Ishikawa (cell line): ENCODE data around the gene TASP1.

Experiments used
- CEBPB ChIP-seq: IDR thresholded peaks from 2 replicates; pipeline ENCODE4 v1.6.1; 2012
- CREB1 ChIP-seq: IDR thresholded peaks from 2 replicates; pipeline ENCODE4 v1.6.1; 2012; ENCODE audit warnings: low read depth
- EGR1 ChIP-seq: IDR thresholded peaks from 2 replicates; pipeline ENCODE4 v1.6.1; 2012
- EP300 ChIP-seq: IDR thresholded peaks from 2 replicates; pipeline ENCODE4 v1.6.1; 2012; ENCODE audit warnings: borderline replicate concordance
- FOXM1 ChIP-seq: IDR thresholded peaks from 2 replicates; pipeline ENCODE4 v1.6.1; 2012; ENCODE audit warnings: low read depth, borderline replicate concordance
- NFIC ChIP-seq: IDR thresholded peaks from 2 replicates; pipeline ENCODE4 v1.6.1; 2012
- RAD21 ChIP-seq: IDR thresholded peaks from 2 replicates; pipeline ENCODE4 v1.6.1; 2012; ENCODE audit warnings: low read depth
- TAF1 ChIP-seq: IDR thresholded peaks from 2 replicates; pipeline ENCODE4 v1.6.1; 2012; ENCODE audit warnings: low read depth, mild to moderate bottlenecking
- TCF12 ChIP-seq: IDR thresholded peaks from 2 replicates; pipeline ENCODE4 v1.6.1; 2012; ENCODE audit warnings: low read depth
- TEAD4 ChIP-seq: IDR thresholded peaks from 2 replicates; pipeline ENCODE4 v1.6.1; 2012
- YY1 ChIP-seq: IDR thresholded peaks from 2 replicates; pipeline ENCODE4 v1.6.1; 2012; ENCODE audit warnings: low read depth
- ZBTB7A ChIP-seq: IDR thresholded peaks from 2 replicates; pipeline ENCODE4 v1.6.1; 2012; ENCODE audit warnings: low read depth
- TF ChIP-seq, protein P1 (sequence below): IDR thresholded peaks from 2 replicates; pipeline ENCODE4 v1.6.1; 2012; ENCODE audit warnings: low read depth, mild to moderate bottlenecking
- TF ChIP-seq, protein P2 (sequence below): IDR thresholded peaks from 2 replicates; pipeline ENCODE4 v1.6.1; 2012
- TF ChIP-seq, protein P3 (sequence below): IDR thresholded peaks from 2 replicates; pipeline ENCODE4 v1.6.1; 2012

The TASP1 gene

DNA sequence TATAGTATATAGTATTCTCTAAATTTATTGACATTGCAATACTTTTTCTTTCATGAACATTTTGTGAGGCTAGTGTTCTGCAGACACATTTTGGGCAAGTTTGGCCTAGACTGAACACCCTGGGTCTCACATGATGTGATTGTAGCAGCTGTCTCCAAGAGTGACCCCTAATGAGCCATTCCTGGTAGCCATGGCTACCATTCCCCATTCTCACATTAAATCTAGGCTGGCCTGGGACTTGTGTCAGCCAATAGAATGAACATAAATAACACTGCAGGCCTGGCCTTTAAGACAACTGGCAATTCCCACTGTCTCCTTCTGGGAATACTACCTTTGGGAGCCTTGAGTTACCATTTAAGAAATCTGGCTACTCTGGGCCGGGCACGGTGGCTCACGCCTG is 38.0 kb upstream of the TASP1 start:
- no peak for TF ChIP-seq FOXM1

DNA sequence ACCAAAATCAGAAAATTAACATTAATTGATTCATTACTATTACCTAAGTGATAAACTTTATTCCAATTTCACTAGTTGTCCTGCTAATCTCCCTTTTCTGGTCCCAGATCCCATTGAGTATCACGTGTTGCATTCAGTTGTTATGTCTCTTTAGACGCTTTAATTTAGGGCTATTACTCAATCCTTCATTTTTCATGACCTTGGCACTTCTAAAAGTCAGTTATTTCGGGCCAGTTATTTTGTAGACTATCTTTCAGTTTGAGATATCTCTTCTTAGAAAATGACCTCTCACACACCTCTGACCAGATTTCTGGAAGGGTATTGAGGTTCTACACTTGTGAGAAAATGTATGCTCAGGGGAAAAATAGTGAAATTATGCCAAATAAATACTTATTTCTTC is 34.0 kb upstream of the TASP1 start:
- TF ChIP-seq RAD21, result no peak
- TF ChIP-seq EP300, result no peak

DNA sequence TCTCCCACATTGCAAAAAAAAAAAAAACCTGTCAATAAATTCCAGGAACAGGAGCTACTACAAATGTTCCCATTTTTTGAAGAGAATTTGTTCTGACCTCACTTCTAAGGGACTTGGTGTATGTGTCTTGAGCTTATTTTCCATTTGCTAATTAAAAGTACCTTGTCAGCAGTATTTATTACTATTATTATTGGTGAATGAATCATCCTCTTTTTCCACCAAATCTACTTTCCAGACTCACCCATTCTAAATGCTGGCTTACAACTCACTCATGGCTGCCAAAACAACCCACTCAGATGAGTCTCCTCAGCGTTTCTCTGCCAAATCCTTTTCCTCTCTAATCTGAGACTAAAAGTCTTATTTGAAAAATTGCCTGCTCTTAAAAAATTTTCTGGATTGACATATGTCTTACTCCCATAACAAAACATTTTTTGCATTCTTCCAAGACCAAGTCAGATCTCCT is 33.2 kb upstream of the TASP1 start:
- TF ChIP-seq CEBPB (no peak), FOXM1 (no peak), TEAD4 (no peak), CREB1 (no peak), TAF1 (no peak), TCF12 (no peak), EGR1 (no peak), ZBTB7A (no peak), NFIC (no peak), EP300 (no peak), YY1 (no peak), RAD21 (no peak)
- TF ChIP-seq, protein P1, sequence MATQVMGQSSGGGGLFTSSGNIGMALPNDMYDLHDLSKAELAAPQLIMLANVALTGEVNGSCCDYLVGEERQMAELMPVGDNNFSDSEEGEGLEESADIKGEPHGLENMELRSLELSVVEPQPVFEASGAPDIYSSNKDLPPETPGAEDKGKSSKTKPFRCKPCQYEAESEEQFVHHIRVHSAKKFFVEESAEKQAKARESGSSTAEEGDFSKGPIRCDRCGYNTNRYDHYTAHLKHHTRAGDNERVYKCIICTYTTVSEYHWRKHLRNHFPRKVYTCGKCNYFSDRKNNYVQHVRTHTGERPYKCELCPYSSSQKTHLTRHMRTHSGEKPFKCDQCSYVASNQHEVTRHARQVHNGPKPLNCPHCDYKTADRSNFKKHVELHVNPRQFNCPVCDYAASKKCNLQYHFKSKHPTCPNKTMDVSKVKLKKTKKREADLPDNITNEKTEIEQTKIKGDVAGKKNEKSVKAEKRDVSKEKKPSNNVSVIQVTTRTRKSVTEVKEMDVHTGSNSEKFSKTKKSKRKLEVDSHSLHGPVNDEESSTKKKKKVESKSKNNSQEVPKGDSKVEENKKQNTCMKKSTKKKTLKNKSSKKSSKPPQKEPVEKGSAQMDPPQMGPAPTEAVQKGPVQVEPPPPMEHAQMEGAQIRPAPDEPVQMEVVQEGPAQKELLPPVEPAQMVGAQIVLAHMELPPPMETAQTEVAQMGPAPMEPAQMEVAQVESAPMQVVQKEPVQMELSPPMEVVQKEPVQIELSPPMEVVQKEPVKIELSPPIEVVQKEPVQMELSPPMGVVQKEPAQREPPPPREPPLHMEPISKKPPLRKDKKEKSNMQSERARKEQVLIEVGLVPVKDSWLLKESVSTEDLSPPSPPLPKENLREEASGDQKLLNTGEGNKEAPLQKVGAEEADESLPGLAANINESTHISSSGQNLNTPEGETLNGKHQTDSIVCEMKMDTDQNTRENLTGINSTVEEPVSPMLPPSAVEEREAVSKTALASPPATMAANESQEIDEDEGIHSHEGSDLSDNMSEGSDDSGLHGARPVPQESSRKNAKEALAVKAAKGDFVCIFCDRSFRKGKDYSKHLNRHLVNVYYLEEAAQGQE, result no peak
- TF ChIP-seq, protein P2, sequence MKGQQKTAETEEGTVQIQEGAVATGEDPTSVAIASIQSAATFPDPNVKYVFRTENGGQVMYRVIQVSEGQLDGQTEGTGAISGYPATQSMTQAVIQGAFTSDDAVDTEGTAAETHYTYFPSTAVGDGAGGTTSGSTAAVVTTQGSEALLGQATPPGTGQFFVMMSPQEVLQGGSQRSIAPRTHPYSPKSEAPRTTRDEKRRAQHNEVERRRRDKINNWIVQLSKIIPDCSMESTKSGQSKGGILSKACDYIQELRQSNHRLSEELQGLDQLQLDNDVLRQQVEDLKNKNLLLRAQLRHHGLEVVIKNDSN, result no peak
- TF ChIP-seq, protein P3, sequence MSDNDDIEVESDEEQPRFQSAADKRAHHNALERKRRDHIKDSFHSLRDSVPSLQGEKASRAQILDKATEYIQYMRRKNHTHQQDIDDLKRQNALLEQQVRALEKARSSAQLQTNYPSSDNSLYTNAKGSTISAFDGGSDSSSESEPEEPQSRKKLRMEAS, result no peak

DNA sequence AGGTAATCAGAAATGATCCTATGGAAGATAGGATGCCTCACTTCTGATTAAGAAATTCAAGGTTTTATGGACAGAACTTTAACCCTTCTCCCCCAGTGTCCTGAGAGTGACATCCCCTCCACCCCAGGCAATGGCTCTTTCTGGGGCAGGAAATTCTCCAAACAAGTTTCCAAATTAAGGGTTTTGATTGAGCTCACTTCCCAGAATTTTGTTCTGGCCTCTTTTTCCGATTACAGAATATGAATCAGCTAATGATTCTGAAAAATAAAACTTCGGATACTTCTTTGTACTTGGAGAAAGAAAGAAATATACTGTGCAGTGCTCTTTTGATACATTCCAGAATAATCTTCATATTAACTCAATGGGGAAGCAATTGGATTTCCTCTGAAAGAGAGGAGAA is 32.8 kb upstream of the TASP1 start:
- TF ChIP-seq CEBPB (no peak), NFIC (no peak), FOXM1 (no peak), TCF12 (no peak), ZBTB7A (no peak), TEAD4 (no peak), EP300 (no peak), EGR1 (no peak), YY1 (no peak)
- TF ChIP-seq, protein P2, result no peak
- TF ChIP-seq, protein P1, result no peak

DNA sequence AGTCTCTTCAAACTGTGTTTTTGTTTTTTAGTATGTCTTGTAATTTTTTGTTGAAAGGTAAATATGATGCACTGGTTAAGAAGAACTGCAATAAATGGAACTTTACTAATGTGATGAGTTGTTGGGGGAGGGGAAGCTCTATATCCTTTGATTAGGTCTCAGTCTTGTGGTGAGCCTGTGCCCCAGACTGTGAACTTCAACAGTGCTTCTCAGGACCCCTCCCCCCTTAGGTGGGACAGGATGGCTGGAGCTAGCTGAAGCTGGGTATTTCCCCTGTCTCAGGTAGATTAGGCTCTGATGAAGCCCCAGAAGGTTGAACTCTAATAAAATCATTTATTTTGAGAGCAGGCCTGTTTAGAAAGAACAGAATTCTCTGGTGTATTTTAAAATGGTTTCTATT is 31.4 kb upstream of the TASP1 start:
- TF ChIP-seq EGR1 (no peak), RAD21 (no peak), ZBTB7A (no peak), FOXM1 (no peak), NFIC (no peak), TEAD4 (no peak), CREB1 (no peak), CEBPB (no peak), TAF1 (no peak)
- TF ChIP-seq, protein P2, result no peak

DNA sequence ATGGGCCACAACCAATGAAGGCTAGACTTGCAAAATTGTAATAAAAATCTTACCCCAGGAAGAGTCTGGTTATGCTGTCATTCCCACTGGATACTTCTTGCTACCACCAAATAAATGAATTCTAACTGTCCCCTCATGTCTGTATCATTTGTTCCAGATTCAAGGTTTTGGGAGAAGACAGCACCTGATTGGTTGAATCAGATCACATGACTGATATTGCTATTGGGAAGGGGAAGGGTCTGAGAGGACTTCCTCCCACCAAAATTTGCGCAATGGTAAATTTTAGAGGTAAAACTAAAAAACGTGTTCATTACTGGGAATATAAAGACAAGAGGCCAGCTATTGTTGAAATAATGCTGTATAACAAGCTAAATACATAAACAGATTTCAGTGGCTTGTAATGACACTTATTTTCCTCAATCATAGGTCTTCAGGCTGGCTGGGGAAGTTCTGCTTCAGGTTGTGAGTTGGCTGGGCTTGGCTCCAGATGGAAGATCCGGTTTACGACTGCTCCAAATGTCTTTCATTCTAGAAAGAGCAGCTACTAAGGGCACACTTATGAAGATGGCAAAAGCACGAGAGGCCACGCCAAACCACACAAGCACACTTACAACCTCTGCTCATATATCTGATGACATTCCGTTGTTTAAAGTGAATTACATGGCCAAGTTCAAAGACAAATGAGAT is 27.1 kb upstream of the TASP1 start:
- no peak for TF ChIP-seq TEAD4
- TF ChIP-seq, protein P2, result peak; percentile 55
